HTERT RPE-1 (cell line): ENCODE data around the gene NEU3.
"Not testable (repeated sequence)": the region's sequence is repeated elsewhere in the genome, so short reads cannot be mapped to it uniquely, and the experiment has no call there.

Source experiments
- in situ Hi-C: fragments of 300-500 bp; cut with MboI; formaldehyde crosslinking; loops from 4 replicates; pipeline ENCODE4 v1.14.3; 2020; ENCODE audit warnings: low sequenced_read_pairs

NEU3 gene, protein sequence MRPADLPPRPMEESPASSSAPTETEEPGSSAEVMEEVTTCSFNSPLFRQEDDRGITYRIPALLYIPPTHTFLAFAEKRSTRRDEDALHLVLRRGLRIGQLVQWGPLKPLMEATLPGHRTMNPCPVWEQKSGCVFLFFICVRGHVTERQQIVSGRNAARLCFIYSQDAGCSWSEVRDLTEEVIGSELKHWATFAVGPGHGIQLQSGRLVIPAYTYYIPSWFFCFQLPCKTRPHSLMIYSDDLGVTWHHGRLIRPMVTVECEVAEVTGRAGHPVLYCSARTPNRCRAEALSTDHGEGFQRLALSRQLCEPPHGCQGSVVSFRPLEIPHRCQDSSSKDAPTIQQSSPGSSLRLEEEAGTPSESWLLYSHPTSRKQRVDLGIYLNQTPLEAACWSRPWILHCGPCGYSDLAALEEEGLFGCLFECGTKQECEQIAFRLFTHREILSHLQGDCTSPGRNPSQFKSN

DNA sequence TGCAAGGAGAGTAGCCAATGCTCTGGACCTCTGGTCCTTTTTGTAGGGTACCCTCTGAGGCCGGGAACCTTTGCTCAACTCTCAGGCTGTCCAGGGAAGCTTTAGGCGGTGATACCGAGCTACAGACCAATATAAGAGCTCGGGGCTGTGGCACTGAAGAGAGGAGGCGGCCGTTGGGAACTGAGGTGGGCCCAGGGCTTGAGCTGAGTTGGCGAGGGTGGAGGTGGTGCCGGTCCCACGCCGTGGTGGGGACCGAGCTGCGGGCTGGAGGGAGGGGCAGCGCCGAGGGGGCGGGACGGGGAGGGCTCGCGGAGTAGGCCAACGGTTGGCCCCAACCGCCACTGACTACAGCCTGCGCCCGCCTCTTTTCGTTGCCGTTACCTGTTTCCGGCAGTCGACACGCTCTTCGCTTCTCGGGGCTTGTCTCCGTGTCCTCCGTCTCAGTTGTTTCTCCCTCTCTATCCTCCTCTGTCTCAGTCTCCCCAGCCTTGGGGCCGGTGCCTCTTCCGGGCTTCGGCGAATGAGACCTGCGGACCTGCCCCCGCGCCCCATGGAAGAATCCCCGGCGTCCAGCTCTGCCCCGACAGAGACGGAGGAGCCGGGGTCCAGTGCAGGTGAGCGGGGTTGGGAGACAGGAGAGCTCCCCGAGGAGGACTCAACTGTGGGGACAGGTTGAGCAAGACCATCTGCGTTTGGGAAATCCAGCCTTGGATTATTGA lies at the start of gene NEU3:
NEU3 (plus strand) TSS at position 393 of the 719 bp plus-strand sequence; CDS start at position 521, 128 bp downstream.
- in situ Hi-C loops = no loop called here

DNA sequence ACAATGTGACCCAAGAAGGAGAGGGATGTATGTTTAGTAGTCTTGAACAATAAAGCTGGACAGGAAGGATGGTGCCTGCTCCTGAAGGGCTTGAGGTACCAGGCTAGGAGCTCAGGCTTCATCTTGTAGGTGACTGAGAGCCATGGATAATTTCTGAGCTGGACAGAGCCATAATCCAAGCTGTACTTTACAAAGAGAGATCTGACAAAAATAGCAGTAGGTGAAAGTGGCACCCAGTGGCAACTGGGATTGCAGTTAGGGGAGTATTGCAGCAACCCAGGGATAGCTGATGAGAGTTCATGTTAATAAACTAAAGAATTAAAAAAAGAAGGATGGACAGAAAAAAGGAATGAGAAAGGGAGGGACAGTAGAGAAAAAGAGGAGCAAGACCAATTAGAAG lies 47.2 kb upstream of the NEU3 start:
- in situ Hi-C loops = no loop called here

DNA sequence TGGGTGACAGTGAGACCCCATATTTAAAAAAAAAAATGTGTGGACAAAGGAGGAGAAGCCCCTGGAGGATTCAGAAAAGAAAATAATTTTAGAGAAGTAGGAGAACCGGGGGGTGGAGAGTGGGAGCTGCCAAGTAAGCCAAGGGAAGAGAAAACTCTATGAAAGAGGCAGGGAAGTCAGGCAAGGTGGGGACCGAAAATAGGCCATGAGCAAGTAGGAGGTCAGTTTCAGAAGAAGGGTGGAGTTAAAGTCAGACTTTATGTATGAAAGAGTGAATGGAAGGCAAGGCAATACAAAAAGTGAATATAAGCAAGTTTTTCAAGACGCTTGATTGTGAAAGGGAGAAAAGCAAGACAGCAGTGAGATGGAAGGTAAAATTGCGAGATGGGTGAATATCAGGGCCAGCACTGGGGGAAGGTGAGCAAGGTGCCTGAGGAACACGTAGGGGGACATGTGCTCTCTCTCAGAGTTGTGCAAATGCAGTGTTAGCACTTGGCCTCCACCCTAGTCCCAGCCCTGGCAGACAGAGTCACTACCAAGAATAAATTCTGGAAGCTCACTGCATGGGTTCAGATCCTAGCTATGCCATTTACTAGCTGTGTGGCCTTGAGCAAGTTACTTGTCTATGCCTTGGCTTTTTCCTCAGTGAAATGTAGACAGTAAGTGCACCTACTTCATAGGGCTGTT lies 46.5 kb upstream of the NEU3 start:
- in situ Hi-C loops = no loop called here

DNA sequence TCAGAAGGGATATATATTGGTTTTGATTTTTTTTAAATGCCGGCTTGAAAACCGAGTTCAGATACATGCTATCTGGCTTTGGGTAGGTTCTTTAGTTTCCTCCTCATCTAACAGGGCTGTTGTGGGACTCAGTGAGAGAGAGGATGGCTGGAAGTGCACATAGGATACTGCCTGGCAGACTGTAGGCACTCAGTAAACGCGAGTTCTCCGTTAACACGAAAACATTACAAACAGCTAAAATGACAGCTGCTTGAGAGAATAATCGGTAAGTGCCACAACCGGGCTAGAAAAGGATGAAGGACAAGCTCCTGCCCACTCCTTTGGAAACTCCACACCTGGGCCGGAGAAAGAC lies 40.2 kb upstream of the NEU3 start:
- in situ Hi-C loops = no loop called here

DNA sequence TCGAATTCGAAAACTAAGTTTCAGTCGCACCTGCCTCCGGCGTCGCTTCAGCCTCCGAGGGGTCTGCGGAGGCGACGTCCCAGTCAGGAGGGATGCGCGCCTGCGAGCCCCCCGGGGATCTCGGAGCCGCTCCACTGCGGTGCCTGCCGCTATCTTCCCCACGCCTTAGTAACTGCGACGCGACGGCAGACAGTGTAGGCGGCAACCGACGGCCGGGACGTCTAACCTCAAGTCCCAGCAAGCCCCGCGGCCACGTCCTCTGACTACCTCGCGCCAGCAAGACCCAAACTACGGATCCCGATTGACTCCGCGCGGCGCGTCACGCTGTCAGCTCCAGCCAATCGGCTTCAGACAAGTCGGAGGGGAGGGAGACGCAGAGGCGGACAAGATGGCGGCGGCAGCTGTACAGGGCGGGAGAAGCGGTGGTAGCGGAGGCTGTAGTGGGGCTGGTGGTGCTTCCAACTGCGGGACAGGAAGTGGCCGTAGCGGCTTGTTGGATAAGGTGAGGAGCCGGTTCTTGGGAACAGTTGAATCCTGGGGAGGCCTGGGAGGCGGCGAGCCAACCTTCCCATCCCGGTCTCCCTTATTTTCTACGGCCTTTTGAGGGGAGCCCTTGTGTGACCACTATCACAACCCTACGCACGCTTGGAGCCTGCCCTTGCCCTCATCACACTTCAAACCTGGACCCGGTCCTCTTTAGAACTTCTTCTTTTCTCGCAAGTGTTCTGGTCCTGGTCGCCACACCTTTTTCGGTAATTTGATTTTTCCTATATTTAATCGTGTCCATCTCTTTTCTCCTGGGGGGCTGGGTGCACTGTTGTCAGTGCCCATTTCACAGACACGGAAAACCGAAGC lies 39.6 kb upstream of the NEU3 start, which contains the start of the genes SPCS2 and XRRA1:
SPCS2 (plus strand) TSS at position 369 of the 855 bp plus-strand sequence; CDS start at position 389, 20 bp downstream.
XRRA1 (minus strand) TSS at position 194 of the 855 bp plus-strand sequence. CDS start 8,213 bp downstream, outside the sequence.
- in situ Hi-C loops = no loop called here

DNA sequence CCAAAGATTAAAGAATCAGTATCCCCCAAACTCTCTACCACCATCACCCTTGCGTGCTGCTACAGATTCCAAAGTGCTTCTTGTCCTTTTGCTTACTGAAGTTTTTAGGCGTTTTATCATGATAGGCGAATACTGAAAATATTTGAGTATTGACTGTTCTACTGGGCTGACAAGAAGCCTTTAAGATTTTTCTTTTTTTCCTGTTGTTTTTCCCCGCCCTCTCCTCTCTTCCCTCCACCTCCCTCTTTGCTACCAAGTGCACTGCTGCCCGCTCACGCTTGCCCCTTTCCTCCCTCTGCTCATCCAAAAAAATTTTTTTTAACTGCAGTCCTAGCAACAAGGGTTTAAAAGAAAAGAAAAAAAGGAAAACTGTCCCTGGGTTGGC lies 39.0 kb upstream of the NEU3 start:
- in situ Hi-C loops = no loop called here

DNA sequence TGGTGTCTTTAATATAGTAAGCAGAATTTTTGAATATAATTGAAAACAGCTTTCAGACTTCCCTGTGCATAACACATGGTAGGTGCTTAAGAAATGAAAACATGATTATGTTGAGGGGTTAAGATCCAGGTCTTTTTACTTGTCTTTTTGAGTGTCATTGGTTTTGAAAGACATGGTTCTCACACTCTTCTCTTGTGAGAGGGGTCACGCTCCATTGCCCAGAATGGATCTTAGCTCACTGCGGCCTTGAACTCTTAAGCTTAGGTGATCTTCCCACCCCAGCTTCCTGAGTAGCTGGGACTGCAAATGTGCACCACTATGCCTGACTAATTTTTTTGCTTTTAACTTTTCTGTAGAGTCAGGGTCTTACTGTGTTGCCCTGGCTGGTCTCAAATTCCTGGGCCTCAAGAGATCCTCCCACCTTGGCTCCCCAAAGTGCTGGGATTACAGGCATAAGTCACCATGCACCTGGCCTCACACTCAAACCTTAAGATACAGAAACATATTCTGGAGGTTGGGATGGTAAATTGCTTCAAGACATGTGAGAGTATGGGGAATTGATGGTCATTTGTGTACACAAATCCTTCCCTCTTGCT lies 38.3 kb upstream of the NEU3 start:
- in situ Hi-C loops = no loop called here

DNA sequence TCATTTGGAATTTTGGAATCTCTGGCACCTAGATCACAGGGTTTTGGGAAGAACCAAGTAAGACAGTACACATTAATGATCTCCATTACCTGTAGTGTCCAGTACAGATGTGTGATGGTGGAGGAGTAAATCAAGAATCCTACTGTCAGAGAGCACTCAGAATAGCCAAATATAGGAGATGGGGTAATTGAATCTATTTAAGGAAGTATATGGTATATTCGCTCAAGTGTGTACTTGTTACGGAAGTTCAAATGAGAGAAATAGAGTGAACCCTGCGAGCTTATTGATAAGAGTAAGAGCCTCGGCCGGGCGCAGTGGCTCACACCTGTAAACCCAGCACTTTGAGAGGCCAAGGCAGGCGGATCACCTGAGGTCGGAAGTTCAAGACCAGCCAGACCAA lies 37.5 kb upstream of the NEU3 start:
- in situ Hi-C loops = no loop called here

DNA sequence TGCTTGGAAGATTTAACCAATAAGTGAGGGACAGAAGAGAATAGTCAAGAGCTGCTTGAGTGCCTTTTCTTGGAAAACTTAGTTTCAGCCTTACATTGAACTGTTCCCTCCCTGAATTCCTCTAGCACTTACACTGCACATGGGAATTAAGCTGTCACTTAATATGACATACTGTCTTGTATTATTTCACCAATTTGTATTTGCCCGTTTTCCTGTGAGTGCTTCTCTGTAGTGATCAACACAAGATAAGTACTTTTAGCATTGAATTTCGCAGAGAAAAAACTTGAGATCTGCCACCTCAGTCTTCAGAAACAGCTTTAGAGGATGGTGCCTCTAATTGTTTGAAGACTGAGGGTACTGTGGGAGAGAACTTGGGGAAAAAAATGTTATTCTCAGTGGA lies 36.0 kb upstream of the NEU3 start:
- in situ Hi-C loops = no loop called here

DNA sequence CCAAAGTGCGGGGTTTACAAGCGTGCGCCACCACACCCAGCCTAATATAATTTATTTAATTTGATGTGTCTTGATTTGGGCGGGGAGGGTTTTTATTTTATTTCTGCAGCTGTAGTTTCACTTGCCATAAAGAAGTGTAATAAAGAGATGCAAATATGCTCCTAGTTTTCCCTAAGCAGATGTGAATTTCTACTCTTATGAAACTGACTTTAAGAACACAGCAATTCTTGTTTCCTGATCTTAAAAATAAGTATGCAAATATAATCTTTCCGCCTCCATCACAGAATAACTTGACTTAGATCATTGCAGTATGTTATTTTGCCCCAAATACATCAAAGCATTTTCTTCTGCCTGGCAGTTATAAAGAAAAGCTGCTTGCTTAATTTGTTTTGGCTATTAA lies 35.3 kb upstream of the NEU3 start:
- in situ Hi-C loops = no loop called here

DNA sequence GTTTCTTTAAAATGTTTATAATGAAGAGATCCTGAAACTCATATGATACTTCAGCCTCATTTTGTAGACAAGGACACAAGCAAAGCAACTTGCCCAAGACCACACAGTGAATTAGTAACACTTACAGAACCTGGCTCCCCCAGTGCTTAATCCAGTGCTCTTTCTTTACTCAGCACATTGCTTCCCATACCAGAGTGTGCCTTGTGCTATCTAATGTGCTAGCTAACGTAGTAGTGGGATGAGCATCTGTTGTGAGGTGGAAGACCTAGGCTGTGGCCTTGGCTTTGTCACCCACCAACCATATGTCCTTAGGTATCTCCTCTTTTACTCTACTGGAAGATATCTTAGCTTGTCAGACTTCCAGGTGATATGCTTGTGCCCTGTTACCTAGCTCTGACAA lies 34.5 kb upstream of the NEU3 start:
- in situ Hi-C loops = no loop called here

DNA sequence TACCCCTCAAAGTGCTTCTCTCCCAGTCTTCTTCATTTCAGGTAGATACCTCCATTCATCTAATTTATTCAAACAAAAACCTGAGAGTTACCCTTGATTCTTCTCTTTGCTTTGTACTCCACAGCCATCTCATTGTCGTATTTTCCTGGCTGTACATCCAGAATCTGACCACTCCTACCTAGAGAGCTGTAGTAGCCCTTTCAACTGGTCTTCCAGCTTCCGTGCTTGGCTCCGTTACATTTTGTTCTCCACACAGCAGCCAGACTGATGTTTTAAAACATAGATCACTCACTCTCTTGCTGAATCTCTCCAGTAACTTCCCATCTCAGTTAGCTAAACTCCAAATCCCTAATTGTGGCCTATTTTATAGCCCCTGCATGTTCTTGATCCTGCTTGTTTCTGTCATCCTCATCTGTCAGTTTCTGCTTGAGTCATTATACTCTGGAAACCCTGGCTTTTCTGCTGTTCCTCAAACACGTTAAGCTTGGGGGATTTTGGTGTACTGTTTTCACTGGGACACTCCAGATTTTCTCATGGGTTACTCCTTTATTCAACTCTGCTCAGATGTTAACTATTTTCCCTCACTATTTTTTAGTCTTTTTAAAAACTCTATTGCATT lies 32.2 kb upstream of the NEU3 start:
- in situ Hi-C loops = no loop called here

DNA sequence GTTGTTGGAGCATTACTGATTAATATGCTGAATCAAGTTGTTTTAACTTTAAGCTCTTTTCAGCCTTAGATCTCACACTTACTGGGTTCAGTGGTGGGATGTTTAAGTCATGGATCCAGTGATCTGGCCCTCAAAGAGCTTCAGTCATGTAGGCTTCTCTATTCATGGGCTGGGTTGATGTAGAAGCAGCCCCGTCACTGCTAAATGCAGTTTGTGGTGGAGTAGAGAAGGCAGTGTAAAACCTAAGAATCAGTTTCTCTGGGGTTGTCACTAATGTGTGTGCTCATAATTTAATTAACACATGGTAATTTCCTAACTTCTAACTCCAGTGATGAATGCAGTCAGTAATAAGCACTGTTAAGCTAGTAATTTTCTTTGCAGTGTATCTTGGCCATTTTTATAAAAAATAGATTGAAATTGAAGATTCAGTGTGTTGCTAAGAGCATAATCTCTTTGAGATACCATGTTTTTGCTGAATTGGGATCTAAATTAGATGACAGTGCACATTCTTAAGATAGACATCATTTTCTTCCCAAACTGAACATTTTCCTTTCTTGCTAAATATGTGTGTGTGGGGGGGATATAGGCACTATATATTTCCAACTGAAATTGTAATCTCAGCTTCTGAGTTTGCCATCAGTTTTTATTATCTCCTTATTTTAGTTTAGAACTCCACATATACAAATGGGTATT lies 30.6 kb upstream of the NEU3 start:
- in situ Hi-C loops = no loop called here

DNA sequence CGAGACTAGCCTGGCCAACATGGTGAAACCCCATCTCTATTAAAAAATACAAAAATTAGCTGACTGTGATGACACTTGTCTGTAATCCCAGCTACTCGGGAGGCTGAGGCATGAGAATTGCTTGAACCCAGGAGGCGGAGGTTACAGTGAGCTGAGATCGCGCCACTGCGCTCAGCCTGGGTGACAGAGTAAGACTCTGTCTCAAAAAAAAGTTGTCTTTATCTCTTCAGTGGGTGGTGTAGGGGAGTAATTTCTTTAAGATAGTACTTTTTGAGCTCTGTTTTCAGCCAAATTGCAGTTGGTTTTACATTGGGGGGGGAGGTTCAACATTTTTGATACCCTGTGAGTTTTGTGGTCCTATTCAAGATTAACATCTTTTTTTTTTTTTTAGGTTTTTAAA lies 28.6 kb upstream of the NEU3 start:
- in situ Hi-C loops = not testable (repeated sequence)

DNA sequence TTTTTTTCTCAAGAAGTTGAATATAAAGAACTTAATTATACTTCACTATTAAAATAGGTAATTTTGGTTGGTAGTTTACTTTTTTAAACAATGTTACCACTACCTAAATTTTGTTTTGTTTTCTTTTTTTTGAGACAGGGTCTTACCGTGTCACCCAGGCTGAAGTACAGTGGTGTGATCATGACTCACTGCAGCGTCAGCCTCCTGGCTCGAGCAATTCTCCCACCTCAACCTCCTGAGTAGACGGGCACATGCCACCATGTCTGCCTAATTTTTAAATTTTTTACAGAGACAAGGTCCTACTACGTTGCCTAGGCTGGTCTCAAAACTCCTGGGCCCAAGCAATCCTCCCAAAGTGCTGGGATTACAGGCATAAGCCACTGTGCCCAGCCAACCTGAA lies 22.1 kb upstream of the NEU3 start:
- in situ Hi-C loops = no loop called here

DNA sequence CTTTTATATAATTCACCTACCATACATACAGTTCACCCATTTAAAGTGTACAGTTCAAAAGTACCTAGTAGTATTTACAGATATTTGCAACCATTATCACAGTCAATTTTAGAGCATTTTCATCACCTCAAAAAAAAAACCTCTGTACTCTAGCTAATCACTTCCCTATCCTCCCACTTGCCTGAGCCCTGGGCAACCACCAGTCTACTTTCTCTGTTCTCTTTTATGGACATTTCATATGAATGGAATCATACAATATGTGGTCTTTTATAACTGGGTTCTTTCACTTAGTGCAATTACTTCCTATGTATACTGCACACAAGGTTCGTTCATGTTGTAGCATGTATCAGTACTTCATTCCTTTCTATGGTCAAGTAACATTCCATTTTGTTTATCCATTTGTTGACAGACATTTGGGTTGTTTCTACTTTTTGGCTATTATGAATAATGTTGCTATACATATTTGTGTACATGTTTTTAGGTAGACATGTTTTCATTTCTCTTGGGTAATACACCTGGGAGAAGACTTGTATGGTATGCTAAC lies 17.8 kb upstream of the NEU3 start:
- in situ Hi-C loops = no loop called here

DNA sequence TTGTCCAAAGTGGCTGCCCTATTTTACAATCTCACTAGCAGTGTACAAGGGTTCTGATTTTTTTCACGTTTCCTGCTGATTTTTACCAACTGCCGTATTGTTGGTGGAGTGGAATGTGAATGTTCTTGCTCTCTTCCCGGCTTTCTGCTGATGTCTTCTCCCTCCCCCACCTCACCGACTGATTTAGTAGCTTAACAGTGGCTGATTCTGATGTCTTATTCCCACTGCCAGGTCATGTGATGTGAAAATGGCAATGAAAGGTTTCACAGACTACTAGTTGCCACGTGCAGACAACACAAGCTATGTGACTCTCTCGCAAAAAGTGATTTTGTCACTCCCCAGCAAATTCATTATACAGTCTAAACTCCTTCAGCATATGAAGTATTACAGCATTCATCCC lies 17.3 kb upstream of the NEU3 start:
- in situ Hi-C loops = no loop called here

DNA sequence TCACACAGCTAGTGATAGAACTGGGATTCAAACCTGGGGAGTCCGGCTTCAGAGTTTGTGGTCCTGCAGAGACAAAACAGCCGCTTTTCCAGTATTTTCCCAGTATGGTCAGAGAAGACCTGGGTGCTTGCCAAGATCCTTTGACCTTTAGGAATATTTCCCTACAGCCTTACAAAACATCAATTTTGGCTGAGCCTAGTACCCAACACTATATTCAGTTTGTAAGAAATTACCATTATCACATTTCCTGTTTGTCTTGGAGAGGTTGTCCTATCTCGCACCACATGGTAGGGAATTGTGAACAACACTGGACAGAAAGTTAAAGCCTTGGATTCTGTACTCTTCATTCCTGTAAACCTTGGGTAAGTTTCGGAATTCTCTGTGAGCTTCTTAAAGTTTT lies 10.7 kb upstream of the NEU3 start:
- in situ Hi-C loops = no loop called here

DNA sequence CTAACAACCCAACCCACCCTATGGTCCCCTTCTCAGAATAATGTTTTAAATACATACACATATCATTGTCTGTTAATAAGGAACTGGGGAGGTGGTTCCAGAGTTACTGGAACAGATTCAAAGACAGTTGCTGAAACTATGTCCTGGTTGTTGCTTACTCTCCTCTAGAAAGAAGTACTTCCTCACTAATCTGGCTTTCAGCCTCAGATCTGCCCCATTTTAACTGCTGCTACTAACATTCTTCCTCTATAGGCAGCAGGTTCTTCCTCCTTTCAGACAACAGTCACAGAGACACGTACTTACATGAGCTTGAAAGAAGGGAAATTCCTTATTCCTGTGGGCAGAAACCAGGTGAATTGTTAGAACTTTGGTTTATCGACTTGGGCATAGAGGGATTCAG lies 8.1 kb upstream of the NEU3 start:
- in situ Hi-C loops = no loop called here
